GM12872 (cell line): ENCODE results near the gene TGM6.

Experiments used
- TF ChIP-seq, protein P1 (sequence below): IDR thresholded peaks from 3 replicates; pipeline ENCODE4 v1.5.1; 2011; ENCODE audit warnings: low read depth, mild to moderate bottlenecking, low read length, moderate library complexity; ENCODE audit not compliant: insufficient read depth

Gene TGM6

DNA sequence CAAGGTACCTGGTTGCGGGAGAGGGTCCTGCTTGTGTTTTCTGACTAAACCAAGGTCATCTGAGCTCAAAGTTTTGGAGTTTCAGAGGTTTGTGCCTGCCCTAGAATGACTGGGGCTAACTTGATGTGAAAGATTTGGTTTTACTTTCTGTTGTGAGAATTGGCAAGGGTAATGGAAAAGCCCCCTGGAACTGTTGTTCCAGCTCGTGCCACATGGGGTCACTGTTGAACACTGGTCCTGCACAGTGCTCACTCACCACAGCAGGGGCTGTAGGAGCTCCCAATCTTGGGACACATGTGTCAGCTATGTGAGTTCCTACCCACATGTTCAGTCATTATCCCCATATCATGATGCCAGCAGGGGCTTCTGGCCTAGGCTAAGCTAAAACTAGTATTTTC is 6.5 kb downstream of the TGM6 start:
- TF ChIP-seq, protein P1, sequence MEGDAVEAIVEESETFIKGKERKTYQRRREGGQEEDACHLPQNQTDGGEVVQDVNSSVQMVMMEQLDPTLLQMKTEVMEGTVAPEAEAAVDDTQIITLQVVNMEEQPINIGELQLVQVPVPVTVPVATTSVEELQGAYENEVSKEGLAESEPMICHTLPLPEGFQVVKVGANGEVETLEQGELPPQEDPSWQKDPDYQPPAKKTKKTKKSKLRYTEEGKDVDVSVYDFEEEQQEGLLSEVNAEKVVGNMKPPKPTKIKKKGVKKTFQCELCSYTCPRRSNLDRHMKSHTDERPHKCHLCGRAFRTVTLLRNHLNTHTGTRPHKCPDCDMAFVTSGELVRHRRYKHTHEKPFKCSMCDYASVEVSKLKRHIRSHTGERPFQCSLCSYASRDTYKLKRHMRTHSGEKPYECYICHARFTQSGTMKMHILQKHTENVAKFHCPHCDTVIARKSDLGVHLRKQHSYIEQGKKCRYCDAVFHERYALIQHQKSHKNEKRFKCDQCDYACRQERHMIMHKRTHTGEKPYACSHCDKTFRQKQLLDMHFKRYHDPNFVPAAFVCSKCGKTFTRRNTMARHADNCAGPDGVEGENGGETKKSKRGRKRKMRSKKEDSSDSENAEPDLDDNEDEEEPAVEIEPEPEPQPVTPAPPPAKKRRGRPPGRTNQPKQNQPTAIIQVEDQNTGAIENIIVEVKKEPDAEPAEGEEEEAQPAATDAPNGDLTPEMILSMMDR, result peak; percentile 66

DNA sequence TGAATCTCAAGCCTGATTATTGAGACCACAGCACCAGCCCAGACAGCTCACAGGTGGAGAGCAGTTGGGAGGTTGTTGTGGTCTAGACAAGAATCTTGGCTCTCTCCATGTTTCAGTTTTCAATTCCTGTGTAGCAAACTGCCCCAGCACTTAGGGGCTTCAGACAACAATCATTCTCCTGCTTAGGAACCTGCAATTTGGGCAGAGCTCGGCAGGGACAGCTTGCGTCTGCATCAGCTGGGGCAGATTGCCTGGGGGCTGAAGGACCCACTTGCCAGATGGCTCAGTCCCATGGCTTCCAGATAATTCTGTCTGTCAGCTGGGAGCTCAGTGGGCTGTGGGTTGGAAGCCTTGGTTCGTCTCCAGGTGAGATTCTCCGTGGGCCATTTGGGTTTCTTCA is 6.9 kb downstream of the TGM6 start:
- TF ChIP-seq, protein P1, result no peak

DNA sequence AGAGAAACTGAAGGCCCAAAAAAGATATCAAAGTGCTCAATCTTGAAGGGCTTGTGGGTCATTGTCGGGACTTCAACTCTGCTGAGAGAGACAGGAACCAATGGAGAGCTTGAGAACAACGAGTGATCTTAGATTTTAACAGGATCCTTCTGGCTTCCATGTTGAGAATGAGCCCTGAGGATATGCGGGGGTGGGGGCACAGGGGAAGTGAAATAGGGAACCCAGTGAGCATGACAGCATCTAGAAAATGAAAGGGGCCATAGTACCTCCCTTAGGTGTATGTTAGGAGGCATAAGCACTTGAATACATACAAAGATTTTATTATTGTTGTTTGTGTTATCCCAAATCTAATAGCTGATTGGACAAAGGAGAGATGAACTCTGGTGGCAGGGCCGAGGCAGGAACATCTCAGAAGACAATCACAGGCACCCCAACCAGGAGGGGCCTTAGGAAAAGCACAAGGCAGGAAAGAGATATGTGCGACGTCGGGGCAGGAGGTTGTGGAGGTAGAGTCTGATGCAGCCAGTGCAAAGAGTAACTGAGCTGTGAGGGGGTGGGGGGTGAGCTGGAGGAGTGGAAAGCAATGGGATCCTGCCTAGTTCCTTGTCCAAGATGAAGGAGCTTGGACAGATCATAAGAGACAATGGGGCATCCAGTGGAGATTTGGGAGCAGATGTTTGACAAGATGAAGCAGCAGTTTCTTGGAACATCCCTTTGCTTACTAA is 10.4 kb downstream of the TGM6 start:
- TF ChIP-seq, protein P1, result no peak

DNA sequence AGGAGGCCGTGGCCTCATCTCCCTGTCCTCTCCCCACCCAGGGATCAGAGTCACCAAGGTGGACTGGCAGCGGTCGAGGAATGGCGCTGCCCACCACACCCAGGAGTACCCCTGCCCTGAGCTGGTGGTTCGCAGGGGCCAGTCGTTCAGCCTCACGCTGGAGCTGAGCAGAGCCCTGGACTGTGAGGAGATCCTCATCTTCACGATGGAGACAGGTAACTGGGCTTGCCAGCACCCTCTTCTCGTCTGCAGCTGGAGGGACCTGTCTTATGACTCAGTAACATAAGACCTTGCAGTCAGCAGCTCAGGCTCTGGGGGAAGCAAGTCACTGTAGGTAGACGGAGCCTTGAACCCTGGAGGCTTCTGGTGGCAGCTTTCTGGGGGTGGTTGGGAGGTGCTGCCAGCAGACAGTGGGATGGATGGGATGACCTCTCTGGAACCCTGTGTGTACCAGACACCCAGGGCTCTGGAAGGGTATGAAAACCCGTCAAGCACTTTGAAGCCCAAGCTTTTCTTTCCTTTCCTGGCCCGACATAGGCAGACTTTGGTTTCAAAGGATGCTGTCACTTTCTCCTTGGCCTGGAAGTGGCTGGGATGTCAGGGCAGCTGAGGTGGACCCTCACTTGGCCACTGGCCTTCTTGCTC is 13.8 kb downstream of the TGM6 start:
- TF ChIP-seq, protein P1, result no peak

DNA sequence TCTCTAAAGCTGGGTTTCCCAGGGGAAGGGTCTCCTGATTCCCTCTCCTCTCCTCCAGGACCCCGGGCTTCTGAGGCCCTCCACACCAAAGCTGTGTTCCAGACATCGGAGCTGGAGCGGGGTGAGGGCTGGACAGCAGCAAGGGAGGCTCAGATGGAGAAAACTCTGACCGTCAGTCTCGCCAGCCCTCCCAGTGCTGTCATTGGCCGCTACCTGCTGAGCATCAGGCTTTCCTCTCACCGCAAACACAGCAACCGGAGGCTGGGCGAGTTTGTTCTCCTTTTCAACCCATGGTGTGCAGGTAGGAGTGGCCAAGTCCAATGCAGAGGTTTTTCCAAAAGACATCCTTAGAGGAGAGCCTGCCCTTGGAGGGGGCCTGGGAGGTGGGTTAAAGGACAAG is 14.4 kb downstream of the TGM6 start:
- TF ChIP-seq, protein P1, result no peak

DNA sequence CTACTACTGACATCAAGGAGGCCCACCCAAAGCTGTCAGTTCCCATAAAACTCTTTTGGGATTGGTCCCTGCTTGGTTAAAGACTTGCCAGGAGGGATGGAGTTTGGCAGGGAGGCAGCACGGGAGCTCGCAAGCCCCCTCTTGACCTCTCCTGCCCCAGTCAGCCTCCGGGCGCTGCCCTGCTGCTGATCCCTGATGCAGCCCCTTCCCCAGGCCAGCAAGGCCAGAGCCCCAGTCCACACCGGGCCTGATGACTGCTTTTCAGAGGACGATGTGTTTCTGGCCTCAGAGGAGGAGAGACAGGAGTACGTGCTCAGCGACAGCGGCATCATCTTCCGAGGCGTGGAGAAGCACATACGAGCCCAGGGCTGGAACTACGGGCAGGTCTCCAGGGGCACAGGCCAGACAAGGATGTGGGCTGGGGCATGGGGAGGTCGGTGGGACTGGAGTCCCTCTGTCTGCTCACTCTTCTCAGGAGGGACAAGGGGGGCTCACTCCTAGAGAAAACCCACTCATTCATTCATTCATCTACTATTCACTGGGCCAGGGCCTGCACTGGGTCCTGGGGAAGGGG is 15.6 kb downstream of the TGM6 start:
- TF ChIP-seq, protein P1, result no peak

DNA sequence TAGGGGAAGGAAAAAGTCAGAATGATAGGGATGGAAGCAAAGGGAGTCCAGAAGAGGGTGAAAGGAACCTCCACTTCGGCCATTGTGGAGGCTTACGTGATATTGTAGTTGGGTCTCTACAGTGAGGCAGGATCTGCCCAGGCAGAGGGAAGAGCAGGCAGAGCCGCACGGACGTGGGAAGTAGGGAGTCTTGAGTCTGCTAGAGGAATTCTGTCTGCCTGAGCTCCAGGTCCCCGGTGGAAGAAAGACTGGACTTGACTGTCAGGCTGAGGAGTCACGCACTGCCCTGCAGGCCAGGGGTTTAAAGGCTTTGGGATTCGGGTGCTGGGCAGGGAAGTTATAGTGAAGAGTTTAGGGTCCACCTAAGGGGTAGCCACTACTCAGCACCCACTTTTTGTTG is 16.4 kb downstream of the TGM6 start:
- TF ChIP-seq, protein P1, result no peak
